GM06990 (cell line): Measurements from ENCODE around the gene TMEM269.

Experiments used
- DNase-seq: peaks from one replicate; pipeline ENCODE4 v3.0.0-alpha.2; 2011; ENCODE audit not compliant: insufficient read length; ENCODE audit errors: extremely low read depth
- H3K27me3 ChIP-seq: replicated peaks from 2 replicates; pipeline ENCODE4 v1.6.0; 2011; ENCODE audit warnings: low read length; ENCODE audit not compliant: control insufficient read depth, insufficient read depth
- H3K36me3 ChIP-seq: 2 replicates; pipeline ENCODE4 v1.5.1; 2011; ENCODE audit warnings: low read length; ENCODE audit not compliant: control insufficient read depth, insufficient read depth
- H3K4me3 ChIP-seq: replicated peaks from 2 replicates; pipeline ENCODE4 v1.5.1; 2011; ENCODE audit warnings: low read depth, mild to moderate bottlenecking, control low read depth, low read length
- CTCF ChIP-seq: IDR thresholded peaks from 2 replicates; pipeline ENCODE4 v1.5.1; 2011; ENCODE audit warnings: low read length, control low read depth, mild to moderate bottlenecking, inconsistent platforms; ENCODE audit not compliant: insufficient read depth, poor library complexity, severe bottlenecking

The TMEM269 gene

GRCh38 chr1:42777852-42778251 lies 6.9 kb upstream of the TMEM269 start:
- no peak for DNase-seq
- Histone ChIP-seq H3K4me3 (no peak overlapping the region), H3K27me3 (no peaks in the 10 kb centered on the region), H3K36me3 (peaks cover 17% of the 10 kb centered on the region)
- peak; percentile 54 for TF ChIP-seq CTCF

- no peaks in the 10 kb centered on the region for H3K27me3 ChIP-seq
- no peak for TF ChIP-seq CTCF
- peaks cover 17% of the 10 kb centered on the region for H3K36me3 ChIP-seq
- no peak overlapping the region for H3K4me3 ChIP-seq
- no peak for DNase-seq
Observed at GRCh38 chr1:42779725-42780124, 5.1 kb upstream of the TMEM269 start.

- peaks cover 13% of the 10 kb centered on the region for H3K36me3 ChIP-seq
- no peak overlapping the region for H3K4me3 ChIP-seq
- no peak for DNase-seq
- TF ChIP-seq CTCF = no peak
- no peaks in the 10 kb centered on the region for H3K27me3 ChIP-seq
Observed at GRCh38 chr1:42780176-42780575, 4.6 kb upstream of the TMEM269 start.

- no peak for TF ChIP-seq CTCF
- H3K27me3 ChIP-seq = no peaks in the 10 kb centered on the region
- DNase-seq = no peak
- peaks cover 4% of the 10 kb centered on the region for H3K36me3 ChIP-seq
- no peak overlapping the region for H3K4me3 ChIP-seq
Observed at GRCh38 chr1:42783092-42783491, 1.7 kb upstream of the TMEM269 start.

- TF ChIP-seq CTCF = no peak
- no peak for DNase-seq
- peaks cover 4% of the 10 kb centered on the region for H3K36me3 ChIP-seq
- no peaks in the 10 kb centered on the region for H3K27me3 ChIP-seq
- H3K4me3 ChIP-seq = no peak overlapping the region
Observed at GRCh38 chr1:42784547-42784945, 245 bp upstream of the TMEM269 start.

GRCh38 chr1:42786097-42786496 lies 1.3 kb downstream of the TMEM269 start:
- H3K27me3 ChIP-seq = no peaks in the 10 kb centered on the region
- H3K4me3 ChIP-seq = no peak overlapping the region
- no peak for TF ChIP-seq CTCF
- peaks cover 2% of the 10 kb centered on the region for H3K36me3 ChIP-seq
- no peak for DNase-seq
